ENCODE measurements around the gene HEXB. TPM values are rescaled to one million over a fixed set of nuclear protein-coding genes. Genes with fewer than 3 reads are reported as not detected.

HEXB gene
- total RNA-seq, 1 experiment from 2014 or later = 60.9 TPM

GRCh38 chr5:74686962-74687751 is 2.1 kb downstream of the HEXB start (continued):
- TF ChIP-seq AR (CRISPR knock-in tag; IDR thresholded peaks at IDR 0.05) (no peak), ZNF512 (CRISPR knock-in tag; IDR thresholded peaks at IDR 0.05; ENCODE audit: borderline replicate concordance) (no peak)

GRCh38 chr5:74693191-74693590 is 8.2 kb downstream of the HEXB start:
- H3K4me3 Mint-ChIP-seq = no peak overlapping the region
- no peak for DNase-seq (ENCODE audit: low spot score)
- ATAC-seq = no peak
- TF ChIP-seq ZNF532 (CRISPR knock-in tag; IDR thresholded peaks at IDR 0.05; ENCODE audit: borderline replicate concordance) = no peak
- TF ChIP-seq SMAD3 (CRISPR knock-in tag; IDR thresholded peaks at IDR 0.05; ENCODE audit: borderline replicate concordance) = no peak
- TF ChIP-seq AR (CRISPR knock-in tag; IDR thresholded peaks at IDR 0.05) = no peak
- no peak for TF ChIP-seq EMX1 (CRISPR knock-in tag; IDR thresholded peaks at IDR 0.05)
- TF ChIP-seq ZSCAN18 (CRISPR knock-in tag; IDR thresholded peaks at IDR 0.05) = no peak
- TF ChIP-seq NFYB (CRISPR knock-in tag; conservative IDR thresholded peaks at IDR 0.05; ENCODE audit: low read depth) = no peak
- no peak for TF ChIP-seq MAX (CRISPR knock-in tag; IDR thresholded peaks at IDR 0.05)
- no peak for TF ChIP-seq ATF3 (CRISPR knock-in tag; conservative IDR thresholded peaks at IDR 0.05)
- no peak for TF ChIP-seq ZMAT4 (CRISPR knock-in tag; IDR thresholded peaks at IDR 0.05)
- TF ChIP-seq MYBL2 (CRISPR knock-in tag; IDR thresholded peaks at IDR 0.05) = no peak
- TF ChIP-seq HMGXB4 (CRISPR knock-in tag; IDR thresholded peaks at IDR 0.05) = no peak
- TF ChIP-seq PRDM15 (CRISPR knock-in tag; IDR thresholded peaks at IDR 0.05) = no peak

More at GRCh38 chr5:74693191-74693590, 8.2 kb downstream of the HEXB start:
- CTCF ChIA-PET = no interaction called here
- Mint-ChIP-seq H3K4me1 (no peaks in the 10 kb centered on the region), H3K9me3 (no peaks in the 10 kb centered on the region), H3K27me3 (ENCODE audit: low read depth) (no peaks in the 10 kb centered on the region), H3K27ac (peak overlapping the region; percentile 28; the same call in 1 of the 2 replicates), H3K36me3 (peaks cover 39% of the 10 kb centered on the region)
- POLR2A ChIA-PET = no interaction called here
